Dermis microvascular lymphatic vessel endothelial cell (primary cell): ENCODE measurements around the gene WDFY3. TPM values are rescaled to one million over a fixed set of nuclear protein-coding genes. Genes with fewer than 3 reads are reported as not detected.

Experiments
- DNase-seq, 2 donors: peaks; one replicate each; pipeline versions ENCODE4 v3.0.0 to v3.0.0-alpha.2; 2010; ENCODE audit warnings: low read depth in 2 of 2
- total RNA-seq: library from RNA; depleted of rRNA; stranded (reverse); fragments of >200 nt; gene quantifications from 2 replicates; pipeline ENCODE4 v1.2.1, GENCODE V29; 2014

Gene WDFY3
- total RNA-seq, 1 donor from 2014 or later: 67.5 TPM

DNA sequence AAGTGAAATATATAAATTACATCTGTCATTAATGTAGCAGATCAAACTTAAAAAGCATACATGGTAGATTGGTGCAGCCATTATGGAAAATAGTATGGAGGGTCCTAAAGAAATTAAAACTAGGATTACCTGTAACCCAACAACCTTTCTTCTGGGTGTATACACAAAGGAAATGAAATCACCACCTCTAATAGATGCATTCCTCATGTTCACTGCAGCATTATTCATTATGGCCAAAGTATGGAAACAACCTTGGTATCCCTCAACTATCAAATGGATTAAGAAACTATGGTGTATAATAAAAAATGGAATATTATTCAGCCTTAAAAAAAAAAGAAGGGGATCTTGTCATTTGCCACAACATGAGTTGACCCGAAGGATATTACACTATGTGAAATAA is 13.7 kb downstream of the WDFY3 start:
- DNase-seq: no peak

DNA sequence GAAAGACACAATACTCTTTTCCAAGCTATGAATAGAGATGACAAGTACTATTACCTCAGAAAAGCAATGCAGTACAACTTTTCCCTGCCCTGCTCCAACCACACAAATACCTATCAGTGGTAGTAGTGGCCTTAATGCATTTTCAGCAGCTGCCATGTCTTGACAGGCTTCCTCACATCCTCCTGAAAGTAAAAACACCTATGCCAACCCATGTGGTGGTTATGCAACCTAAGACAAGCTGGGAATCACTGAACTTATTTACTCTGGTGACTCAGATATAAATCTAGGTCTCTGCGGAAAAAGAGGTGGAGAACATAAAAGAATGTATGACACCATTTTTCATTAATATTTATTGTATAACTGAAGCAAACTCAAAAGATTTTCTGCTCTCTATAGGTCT is 14.5 kb downstream of the WDFY3 start:
- peak in 1 of 2 donors; percentile 38 for DNase-seq

DNA sequence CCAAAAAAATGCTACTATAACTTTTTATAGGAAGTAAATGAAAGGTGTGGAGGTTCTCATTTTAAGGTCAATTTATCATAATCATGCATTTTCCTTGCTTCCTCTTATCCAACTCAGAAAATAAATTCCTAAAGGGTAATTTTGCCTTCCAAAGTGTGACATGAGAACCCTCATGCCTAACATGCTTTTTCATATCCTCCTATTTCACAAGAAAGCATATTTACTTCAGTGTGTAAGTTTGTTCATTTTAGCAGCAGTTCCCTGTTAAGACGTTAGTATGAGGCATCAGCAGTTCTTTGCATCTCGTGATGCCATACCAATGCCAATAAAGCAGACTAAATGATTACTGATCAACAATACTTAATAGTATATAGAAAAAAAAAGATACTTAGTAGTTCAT is 18.4 kb downstream of the WDFY3 start:
- no peak for DNase-seq

DNA sequence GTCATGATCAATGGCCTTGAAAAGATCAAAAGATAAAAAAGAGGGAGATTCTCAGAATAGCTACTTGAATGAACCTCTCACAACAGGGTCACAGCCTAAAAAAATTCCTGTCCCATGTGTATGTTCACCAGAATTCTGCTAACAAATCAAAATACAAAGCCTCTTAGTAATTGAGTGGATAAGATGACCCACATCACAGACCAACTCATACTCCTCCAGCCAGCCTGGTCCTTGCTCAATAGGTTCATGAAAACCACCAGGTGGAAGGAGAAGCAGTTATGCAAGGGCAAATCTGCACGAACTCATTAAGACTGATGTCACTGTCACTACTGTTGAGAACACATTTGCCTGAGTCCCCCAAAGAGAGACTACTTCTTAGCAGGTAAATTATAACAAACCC is 21.5 kb downstream of the WDFY3 start:
- no peak for DNase-seq

DNA sequence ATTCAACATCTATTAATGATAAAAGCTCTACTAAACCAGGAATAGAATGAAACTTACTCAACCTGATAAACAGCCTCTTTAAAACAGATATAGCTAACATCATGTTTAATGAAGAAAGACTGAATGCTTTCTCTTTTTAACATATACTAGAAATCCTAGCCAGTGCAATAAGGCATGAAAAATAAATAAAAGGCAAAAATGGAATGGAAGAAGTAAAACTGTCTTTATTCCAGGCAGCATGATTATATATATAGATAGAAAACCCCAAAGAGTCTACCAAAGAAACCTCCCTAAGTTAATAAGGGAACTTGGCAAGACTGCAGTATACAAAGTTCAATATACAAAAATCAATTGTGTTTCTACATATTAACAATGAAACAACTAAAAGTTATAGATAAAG is 25.5 kb downstream of the WDFY3 start:
- no peak for DNase-seq

DNA sequence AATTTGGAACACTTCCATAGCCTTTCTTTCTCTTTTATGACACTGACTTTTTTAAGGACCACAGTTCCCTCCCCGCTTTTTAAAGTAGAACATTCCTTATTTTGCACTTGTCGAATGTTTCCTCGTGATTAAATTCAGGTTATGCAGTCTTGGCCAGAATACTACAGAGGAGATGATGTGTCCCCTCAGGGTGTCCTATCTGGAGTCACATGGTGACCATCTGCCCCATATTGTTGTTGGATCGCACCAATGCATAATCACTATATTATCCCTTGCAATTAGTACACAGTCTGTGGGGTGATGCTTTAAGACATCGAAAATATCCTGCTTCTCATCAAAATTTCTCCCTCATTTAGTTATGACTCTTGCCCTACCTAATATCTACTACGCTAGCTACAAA is 27.4 kb downstream of the WDFY3 start:
- no peak for DNase-seq

DNA sequence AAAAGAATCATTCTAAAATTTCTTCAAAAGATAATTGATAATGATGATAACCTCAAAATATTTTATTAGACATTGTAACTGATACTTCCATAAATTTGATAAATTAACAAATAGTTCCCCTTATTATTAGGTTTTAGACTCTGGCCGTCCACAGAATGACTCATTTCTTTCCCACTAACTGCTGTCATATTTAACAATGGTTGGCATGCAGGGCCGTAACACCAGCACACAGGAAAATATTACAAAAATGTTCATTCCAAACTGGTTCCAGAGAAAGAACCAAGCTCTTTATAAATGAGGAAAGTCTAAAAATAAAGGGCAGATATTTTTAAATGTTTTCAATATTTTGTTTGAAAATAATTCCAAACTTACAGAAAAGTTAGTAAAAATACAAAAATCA is 28.2 kb downstream of the WDFY3 start:
- peak; percentile 77 to 85 for DNase-seq

DNA sequence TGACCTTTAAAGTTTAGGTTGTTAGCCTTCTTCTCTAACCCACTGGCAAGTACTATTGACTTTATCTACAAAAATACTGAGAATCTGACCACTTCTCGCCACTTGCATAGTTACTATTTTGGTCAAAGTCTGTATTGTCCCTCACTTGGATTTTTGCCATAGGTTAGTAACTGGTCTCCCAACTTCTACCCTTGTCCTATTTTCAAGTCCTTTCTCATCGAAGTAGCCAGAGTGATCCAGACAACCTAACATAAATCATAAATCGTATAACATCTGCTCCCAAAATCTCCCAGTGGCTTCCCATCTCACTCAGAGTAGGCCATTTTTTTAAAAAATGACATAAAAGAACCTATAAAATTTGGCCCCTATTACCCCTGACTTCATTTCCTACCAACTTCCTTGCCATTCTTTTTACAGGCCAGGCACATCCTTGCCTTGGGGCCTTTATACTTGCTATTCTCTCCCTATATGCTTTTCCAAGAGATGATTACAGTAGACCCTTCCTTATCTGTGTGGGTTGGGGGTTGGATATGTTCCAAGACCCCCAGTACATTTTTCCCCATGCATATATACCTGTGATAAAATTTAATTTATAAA is 29.0 kb downstream of the WDFY3 start:
- DNase-seq: peak; percentile 23 to 65

DNA sequence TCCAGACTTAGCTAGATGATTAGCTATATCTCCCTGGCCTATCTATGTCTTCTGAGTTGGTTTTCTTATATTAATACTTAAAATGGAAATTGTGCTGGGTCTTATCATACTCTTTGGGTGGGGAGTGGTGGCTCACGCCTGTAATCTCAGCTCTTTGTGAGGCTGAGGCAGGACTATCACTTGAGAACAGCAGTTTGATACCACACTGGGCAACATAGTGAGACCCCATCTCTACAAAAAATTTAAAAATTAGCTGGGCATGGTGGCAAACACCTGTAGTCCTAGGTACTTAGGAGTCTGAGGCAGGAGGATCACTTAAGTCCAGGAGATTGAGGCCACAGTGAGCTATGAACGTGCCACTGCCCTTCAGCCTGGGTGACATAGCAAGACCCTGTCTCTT is 30.4 kb downstream of the WDFY3 start:
- no peak for DNase-seq

DNA sequence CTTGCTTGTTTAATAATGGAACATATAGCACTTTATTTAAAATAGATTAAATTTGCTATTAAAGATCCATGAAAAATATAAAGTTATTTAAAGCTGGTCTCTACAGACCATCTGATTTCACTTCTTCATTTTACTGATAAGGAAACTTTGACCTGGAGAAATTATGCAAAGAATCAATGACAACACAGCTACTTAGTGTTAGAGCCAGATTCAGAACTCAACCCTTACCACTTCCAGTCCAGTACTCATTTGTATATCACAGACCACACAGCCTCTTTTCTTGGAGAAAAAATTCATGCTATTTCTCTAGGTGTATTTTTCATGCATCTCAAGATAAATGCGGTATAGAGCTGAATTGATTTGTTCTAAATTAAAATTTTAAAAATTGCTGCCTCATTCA is 34.0 kb downstream of the WDFY3 start:
- no peak for DNase-seq

DNA sequence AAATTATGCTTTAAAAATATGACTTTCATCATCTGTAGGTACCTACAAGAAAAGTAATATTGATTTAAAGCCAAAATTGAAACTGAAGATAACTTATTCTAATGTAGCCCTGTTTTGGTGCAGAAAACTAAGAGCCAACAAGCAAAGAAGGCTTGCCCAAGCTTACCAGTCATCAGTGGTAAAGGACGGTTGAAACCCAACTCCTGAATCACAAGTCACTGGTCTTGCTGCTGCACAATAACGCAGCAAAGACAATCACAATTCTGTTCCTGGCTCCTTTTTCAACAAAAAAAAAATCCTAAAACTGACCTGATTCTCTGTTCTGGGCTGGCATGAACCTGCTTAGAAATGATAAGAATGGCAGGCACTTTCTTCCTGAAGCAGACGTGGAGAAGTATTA is 34.5 kb downstream of the WDFY3 start:
- DNase-seq: no peak

DNA sequence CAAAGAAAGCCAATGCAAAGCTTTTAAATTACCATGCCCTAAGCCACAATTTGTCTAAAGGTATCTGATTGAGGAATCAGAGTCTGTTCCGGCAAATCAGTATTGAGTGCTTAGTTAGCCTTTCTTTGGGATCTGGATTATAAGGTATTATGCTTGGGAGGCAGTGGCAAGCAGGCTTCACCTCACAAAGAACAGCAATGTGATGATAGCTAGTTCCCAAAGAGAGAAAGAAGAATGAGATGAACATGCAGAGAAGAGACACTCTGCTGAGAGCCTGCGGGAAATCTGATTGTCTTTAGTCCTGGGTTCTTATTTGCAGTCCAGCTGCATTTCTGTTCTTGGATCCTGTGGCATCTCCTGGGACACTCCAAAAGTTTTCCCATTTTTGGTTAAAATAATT is 35.2 kb downstream of the WDFY3 start:
- DNase-seq: no peak

DNA sequence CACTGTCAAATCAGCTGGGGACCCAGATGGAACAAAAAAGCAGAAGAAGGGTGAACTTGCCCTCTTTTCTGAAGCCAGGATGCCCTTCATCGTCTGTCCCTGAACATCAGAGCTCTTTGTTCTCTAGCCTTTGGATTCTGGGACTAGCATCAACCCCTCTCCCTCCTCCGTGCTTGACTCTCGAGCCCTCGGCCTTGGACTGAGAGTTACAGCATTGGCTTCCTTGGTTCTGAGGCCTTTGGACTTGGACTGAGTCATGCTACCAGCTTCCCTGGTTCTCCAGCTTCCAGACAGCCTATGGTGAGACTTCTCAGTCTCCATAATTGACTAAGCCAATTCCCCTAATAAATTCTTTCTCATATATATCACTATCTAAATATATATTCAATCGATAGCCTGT is 38.4 kb downstream of the WDFY3 start:
- no peak for DNase-seq

DNA sequence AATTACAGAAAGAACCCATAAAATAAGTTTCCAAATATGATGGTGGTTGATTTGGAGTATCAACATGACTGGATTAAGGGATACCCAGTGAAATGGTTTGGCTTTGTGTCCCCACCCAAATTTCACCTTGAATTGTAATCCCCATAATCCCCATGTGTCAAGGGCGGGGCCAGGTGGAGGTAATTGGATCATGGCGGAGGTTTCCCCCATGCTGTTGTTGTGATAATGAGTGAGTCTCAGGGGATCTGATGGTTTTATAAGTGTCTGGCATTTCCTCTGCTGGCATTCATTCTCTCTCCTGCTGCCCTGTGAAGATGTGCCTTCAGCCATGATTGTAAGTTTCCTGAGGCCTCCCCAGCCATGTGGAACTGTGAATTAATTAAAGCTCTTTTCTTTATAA is 39.1 kb downstream of the WDFY3 start:
- no peak for DNase-seq

DNA sequence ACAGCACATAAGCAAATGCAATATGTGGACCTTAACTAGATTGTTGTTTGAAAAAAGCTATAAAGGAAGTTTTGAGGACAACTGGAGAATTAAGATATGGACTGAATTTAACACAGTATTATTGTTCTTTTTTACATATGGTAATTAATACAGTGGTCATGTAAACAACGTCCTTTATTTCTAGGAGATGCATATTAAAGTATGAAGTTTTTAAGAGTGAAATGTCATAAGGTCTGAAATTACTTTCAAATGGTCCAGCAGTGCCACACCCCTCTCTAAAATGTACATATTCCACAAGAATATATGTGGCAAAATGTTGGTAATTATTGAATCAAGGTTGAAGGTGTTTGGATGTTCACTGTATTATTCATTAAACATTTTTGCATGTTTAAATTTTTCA is 40.9 kb downstream of the WDFY3 start:
- no peak for DNase-seq

DNA sequence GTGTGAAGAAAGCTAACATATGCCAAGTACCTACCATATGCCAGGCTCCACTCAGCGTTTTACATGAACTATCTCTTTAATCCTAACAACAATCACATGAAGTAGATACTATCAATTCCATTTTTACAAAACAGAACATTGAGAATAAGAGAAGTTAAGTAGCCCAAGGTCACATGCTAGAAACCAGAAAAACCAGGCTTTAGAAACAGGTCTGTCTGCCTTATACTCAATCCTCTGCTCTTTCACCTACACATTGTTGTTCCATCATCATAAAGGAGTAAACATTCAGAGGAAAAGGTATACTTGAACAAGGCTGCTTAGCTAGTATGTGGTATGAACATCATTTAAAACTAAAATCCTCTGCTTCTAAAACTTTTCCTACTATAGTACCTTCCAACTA is 42.1 kb downstream of the WDFY3 start:
- no peak for DNase-seq

DNA sequence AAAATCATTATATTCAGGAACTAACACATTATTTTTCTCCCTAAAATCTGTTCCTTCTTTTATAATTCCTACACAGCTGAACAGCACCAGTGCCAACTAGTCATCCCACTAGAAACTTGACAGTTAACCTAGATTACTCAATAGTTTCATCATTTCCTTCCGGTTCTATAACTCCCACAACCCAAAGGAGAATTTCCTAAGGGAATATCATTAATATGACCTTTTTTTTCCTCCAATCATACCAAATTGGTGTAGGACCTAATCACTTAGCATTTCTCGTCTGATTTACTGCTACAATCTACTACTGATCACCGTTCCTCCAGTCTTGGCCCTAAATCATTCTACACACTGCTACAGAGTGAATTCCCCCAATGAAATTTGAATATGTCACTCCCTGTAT is 45.9 kb downstream of the WDFY3 start:
- DNase-seq: peak; percentile 58 to 74

DNA sequence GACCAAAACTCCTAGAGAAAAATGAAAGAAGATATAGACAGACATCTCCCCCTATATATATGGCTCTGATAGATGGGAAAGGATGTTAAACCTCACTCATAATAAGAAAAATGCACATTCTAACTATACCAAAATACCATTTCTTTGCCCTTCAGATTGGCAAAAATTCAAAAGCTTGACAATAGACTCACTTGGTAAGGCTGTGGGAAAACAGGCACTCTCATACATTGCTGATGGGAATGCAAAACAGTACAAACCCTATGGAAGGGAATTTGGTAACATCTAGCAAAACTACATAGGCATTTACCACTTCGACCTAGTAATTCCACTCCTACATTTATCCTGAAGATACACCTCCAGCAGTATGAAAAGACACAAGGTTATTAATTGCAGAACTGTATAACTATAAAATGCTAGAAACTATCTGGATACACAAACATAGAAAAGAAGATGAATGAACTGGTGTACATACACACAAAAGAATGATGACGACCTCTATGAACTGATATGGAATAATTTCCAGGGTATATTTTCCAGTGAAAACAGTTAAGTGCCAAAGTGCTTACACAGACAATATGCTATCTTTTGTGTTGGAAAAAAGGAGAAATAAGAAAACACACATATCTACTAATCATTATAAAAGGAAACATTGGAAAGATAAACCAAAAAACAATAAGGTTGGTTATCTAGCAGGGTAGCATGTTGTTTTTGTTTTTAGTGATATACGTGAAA is 48.5 kb downstream of the WDFY3 start:
- peak; percentile 52 to 53 for DNase-seq

DNA sequence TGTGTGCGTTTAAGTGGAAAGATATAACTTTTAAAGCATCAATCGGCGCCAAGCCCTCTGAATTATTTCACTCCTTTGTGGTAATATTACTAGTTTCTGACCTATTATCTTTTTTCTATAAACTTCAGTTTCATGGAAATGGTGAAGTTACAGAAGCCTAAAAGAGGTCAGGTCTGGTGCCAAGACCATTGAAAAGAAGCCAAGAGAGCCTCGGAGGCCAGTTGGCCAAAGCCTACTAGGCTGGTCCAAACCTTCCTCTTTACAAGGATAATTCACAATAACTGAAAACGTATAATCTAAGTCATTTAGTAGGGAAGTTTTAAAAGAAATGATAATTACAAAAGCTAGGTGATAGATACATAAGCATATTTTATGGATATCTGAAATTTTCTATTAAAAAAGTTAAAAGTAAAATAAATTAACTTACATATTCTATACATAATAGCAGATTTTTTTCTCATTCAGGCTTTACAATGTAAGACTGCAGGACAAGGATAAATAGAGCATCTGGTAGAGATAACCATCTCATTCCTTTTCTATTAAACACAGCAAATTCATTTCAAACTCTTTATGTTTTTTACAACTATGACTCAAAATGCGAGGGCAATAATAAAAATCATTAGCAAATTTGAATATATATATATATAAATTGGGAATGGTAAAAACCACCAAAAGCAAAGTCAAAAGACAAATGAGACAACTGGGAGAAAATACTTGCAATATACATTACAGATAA is 49.2 kb downstream of the WDFY3 start:
- no peak for DNase-seq

DNA sequence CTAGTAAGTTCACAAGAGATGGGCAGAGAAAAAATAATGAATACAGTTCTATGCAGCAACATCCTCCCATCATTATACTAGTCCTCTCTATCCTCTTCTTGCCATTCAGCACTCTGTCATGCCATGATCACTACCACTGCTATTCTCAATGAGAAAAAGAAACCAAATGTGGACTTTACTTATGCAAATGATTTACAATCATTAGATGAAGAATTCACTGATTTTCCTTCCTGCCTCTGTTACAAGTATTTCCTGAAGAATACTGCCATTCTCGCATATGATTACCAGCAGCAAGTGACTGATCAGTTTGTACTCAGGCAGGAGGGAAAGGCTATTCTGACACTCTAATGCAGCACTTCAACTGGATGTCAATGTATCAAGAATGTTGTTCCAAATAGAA is 50.3 kb downstream of the WDFY3 start:
- peak in 1 of 2 donors; percentile 26 for DNase-seq

DNA sequence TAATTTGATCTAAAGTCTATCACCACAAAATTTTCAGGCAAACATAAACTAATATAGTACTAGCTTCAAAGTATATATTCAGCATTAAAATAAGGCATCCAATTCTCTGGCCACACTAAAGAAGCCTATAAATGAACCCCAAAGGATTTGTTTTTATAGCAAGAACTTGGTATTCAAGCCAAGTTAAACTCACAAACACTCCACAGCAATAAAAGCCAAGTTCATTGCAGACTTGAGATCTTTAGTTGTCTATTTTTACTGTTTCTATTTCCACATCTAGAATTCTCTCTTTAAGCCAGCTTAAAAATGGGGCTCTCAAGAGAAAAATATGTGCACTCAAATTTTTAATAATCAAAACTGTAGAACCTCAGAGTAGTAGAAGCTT is 51.1 kb downstream of the WDFY3 start:
- DNase-seq: no peak

DNA sequence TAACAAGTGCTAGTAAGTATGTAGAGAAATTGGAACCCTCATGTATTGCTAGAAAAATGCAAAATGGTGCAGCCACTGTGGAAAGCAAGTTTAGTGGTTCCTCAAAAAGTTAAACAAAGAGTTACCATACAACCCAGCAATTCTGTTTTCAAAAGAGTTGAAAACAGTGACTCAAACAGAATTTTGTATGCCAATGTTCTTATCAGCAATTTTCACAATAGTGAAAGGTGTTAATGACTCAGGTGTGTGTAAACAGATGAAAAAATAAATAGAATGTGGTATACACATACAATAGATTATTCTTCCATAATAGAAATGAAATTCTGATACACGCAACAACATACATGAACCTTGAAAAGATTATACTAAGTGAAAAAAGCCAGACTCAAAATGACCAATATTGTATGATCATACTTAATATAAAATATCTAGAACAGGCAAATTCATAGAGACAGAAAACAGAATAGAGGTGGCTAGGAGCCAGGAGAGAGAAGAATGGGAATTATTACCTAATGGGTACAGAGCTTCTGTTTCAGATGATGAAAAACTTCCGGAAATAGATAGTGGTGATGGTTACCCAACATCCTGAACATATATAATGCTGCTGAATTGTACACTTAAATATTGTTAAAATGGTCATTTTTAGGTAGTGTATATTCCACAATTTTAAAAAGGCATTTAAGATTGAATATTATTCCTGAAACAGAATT is 51.6 kb downstream of the WDFY3 start:
- peak; percentile 68 to 80 for DNase-seq
